GM19099 (cell line): ENCODE data around the gene WDR31.

Source experiments
- POLR2A ChIP-seq: IDR thresholded peaks from 3 replicates; pipeline ENCODE4 v1.6.1; 2011; ENCODE audit warnings: low read depth; ENCODE audit not compliant: insufficient read length; ENCODE audit errors: extremely low read depth

Gene WDR31

DNA sequence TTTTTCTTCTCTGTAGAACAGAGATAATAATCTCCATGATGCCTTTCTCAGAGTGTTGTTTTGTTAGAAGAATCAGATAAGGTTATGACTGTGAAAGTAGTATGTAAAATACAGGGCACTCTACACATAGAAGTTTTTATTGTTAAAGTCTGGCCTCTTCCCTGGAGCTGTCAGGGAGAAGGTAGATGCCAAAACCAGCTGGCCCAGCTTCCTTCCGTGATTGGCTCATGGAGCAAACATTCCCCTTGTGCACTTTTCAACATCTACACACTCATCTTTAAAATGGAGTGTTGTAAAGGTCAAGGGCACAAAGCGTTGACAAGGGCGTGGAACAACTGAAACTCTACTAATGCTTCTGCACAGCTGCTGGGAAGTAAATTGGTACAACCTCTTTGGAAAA lies 29.5 kb downstream of the WDR31 start:
- no peak for TF ChIP-seq POLR2A

DNA sequence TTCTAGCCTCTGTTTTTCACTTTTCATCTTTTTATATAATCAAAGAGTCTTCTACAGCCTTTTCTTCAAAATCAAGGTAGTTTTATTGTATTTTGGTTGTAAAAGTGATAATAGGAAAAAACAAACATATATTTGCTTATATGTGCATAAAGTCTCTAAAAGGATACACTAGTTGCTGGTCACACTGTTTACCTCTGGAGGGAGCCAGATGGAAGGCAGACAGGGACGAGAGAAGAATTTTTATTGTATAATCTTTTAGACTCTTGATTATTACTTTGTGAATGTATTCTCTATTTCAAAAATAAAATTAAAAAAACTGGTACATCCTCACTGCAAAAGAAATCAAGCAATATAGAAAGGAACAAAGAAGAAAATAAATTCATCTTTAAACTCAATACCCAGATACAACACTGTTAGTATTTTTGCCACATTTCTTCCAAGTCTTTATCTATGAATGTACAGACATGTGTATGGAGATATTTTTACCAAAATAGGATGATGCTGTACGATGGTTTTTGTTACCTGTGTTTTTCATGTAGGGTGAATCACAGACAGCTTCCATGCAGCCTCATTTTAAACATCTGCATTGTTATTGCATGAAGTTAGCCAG lies 30.8 kb downstream of the WDR31 start:
- TF ChIP-seq POLR2A: no peak

DNA sequence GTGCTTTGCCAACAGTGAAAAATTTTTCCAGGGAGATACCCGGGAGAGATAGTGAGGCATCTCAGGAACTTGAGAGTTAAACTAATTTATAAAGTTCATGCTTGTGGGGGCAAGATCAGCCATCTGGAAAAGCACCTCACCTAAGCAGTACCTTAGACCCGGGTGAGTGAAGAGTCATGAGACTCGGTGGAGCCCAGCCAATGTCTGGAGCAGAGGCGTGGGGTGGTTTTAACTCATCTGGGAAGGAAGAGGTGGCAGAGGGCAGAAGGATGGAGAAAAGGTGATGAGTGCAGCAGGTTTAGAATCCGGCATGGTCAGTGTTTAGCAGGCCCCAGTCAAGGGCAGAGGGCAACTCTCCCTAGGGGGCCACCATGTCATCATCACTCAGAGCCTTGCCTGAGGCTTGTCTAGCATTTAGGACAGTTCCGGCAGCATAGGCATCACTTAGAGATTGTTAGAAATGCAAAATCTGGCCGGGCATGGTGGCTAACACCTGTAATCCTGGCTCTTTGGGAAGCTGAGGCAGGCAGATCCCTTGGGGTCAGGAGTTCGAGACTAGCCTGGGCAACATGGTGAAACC lies 32.6 kb downstream of the WDR31 start:
- TF ChIP-seq POLR2A: no peak

DNA sequence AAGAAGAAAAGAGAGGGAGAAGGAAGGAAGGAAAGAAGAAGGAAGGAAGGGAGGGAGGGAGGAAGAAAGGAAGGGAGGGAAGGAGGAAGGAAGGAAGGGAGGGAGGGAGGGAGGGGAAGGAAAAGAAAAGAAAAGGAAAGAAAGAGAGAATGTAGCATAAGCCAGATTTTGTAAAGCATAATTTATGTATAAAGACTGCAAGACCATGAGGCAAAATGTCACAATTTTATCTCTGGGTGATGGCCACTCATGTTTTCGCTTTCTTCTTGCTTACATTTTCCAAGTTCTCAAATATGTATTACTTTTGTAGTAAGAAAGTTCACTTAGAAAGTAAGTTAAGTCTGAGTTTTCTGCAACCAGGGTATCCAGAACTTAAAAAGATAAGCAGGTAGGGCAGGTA lies 33.5 kb downstream of the WDR31 start:
- no peak for TF ChIP-seq POLR2A

DNA sequence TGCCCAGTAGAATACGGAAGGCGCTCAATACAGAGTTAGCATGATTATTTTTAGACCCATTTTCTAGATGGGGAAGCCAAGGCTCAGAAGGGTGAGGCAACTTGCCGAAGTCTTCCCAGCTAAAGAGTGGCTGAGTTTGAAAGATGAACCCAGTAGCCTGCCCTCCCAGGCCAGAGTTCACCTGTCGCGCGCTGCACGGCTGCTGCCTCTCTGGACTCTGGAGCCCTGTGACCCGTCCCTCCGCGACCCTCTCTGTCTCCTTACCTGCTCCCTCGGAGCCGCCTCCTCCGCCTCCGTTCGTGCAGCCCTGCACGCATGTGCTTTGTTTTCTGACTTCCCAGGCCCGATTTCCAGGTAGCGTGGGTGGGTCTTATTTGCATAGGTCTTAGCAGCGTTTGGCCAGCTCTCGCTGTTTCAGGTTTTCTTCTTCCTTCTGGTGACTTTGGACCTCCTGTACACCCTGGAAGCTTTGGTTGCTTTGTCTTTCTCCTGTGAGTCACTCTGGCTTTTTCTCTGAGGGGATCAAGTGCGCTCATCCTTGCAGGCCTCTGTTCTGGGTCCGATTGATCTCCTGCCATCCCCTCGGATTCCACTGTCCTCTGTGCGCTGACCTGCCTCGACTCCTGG lies 37.2 kb downstream of the WDR31 start, which contains the start of gene RNF183:
RNF183 (minus strand) TSS at position 585 of the 627 bp plus-strand sequence. CDS start 5,192 bp downstream, outside the sequence.
- TF ChIP-seq POLR2A: no peak

DNA sequence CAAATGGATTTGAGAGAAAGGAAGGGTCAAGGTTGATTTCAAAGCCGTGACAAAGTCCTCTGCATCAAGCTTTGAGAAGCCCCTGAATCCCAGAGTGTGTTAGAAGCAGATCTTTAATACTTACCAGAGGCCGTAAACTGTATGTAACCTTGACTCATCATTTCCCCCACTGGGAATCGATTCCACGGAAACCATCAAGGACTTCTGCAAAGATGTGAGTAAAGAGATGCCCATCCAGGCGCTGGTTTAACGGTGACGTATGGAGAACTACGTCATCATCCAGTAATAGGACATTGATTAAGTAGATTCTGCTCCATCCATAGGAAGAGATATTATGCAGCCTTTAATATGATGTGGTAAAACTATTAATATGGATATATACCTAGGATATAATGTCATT lies 38.5 kb downstream of the WDR31 start:
- no peak for TF ChIP-seq POLR2A

DNA sequence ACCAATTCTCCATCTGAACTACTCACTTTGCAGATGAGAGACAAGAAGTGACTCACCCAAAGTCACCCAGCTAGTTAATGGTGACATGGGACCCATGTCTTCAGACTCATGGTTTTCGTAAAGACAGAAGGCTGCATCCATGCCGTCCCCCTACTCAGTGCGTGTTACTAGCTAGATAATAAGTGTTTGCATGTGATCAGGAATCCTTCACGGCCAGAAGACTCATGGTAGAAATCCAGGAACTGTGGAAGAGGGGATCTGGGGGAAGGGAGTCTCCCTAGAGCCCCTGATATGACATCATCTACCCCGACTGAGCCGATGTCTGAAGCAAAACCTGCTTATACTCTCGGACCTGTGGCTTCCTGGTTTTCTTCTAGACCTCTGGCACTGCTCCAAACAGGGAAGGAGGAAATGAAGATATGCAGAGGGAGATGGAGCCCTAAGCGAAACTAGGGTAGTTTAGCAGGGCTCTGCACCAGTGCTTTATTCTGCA lies 40.2 kb downstream of the WDR31 start:
- no peak for TF ChIP-seq POLR2A

DNA sequence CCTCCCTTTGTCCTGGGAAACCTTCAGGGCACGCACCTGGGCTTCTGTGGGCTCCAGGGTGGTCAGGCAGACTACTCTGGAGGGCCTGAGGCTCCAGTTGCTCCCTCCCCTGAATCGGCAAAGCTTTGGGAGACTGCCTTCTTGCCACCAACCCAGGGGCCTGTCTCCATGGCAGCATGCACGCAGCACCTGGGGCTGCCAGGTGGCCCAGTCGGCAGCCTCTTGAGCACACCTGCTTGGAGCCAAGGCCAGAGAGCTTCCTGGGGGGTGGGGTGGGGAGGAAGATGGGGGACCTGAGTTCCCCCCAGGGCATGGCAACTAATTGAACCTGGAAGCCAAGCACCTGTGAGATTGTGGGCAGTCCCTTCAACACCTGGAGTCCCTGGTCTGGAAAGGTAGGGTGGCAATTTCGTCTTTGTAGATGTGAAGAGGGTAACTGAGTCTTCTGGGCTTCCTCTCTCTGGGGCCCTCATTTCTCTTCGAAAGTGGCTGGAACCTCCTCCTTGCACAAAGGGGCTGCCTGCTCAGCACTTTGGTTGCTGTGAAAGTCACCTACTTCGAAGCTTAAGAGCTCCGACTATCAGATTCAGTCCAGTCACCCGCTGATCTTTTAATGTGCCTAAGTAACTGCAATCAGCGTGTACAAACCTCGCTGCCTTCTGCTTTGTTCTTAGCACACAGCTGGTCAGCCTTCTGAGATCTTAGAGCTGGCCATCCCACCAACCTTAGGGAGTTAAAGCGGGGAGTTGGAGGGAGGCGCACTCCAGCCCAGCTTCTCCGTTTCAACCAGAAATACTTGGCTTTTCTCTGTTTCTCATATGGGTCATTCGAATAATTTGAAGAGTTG lies 40.9 kb downstream of the WDR31 start:
- TF ChIP-seq POLR2A: no peak

DNA sequence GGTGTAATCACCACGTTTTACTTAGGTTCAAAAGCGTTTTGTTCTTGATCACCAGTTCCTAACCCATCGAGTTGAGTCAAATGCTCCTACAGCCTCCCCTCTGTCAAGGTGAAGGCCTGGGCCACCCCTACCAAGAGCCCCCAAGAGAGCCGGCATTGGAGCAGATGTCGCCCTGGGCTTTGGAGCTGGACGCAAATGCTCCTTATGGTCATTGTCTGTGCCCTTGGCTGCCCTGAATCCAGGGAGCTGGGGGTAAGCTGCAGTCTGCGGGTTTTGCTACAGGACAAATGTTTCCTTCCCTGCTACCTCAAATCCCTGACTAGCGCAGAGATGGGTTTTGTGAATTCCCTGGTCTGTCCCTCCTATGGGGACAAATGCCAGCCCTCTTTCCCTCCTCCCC lies 41.8 kb downstream of the WDR31 start:
- no peak for TF ChIP-seq POLR2A

DNA sequence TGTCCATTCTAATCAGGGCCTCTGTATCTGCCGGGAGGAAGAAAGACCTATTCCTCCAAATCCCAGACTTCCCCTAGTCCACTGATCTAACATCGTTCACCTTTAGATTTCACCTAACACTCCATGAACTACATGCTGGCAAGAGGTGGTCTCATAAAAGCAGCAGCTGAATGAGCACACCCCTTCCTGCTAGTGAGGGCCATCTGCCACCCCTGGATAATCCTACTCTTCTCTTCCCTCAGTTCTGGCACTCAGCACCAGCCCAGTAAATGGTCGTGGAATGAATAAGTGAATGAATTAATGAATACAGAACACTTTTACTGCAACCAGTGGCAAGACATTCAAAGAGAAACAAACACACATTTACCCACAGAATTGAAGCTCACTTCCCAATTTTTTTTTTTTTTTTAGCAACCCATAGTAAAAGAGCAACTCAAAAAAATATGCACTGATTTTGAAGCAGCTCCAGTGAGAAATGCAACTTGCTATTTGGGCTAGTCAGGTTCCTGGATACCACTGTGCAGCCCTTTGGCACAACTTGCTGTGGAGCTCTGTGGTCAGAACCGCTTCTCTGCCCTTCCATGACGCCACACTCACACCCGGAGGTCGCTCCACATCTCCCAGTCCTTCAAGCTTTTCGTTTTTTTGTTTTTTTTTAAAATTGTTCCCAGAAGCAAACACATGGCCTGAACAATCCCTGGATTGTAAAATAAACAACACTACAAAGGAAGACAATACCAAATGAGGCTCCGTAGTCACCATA lies 43.1 kb downstream of the WDR31 start:
- TF ChIP-seq POLR2A: no peak

DNA sequence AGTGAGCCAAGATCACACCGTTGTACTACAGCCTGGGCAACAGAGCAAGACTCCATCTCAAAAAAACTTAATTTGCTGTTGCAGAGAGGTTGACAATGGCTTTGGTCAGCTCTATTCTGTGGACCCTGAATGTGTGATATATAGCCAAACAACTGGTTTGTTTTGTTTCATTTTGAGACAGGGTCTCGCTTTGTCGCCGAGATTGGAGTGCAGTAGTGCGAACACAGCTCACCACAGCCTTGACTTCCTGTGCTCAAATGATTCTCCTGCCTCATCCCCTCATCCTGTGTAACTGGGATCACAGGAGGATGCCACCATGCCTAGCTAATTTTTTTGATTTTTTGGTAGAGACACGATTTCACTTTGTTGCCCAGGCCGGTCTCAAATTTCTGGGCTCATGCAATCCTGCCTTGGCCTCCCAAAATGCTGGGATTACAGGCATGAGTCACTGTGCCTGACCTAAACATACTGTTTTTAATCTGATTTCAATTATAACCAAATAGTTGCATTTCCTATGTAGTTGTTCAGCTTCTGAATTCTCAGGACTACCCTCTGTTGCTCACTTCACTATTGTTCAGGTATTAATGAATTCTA lies 46.7 kb downstream of the WDR31 start:
- TF ChIP-seq POLR2A: no peak

DNA sequence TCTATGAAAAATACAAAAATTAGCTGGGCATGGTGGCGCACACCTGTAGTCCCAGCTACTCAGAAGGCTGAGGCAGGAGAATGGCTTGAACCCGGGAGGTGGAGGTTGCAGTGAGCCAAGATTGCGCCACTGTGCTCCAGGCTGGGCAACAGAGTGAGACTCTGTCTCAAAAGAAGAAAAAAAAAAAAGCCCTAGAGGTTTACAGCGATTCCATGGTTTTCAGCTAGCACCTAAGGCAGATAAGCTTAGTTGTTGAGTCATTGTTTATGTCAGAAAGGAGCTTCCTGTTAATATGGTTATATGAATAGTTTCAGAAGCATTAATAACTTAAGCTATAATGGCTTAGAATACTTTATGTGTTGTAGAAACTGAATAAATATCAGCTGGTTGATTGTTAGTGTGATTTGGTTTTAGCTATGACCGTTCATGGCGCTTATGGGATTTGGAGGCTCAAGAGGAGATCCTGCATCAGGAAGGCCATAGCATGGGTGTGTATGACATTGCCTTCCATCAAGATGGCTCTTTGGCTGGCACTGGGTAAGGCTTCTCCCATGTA lies 49.9 kb downstream of the WDR31 start:
- TF ChIP-seq POLR2A: no peak

DNA sequence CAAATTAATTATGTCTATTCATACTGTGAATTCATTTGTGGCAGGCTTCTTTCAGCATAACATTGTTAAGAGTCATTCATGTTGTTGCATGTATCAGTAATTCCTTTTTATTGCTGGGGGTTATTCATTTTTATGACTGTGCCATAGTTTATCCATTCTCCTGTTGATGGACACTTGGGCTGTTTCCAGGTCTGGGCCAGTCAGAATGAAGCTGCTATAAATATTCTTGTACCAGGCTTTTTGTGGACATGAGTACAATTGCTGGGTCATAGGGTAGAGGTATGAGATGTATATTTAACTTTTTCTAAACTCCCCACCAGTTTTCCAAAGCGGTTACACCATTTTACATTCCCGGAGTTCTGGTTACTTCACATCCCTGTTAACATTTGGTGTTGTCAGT lies 51.0 kb downstream of the WDR31 start:
- TF ChIP-seq POLR2A: no peak

DNA sequence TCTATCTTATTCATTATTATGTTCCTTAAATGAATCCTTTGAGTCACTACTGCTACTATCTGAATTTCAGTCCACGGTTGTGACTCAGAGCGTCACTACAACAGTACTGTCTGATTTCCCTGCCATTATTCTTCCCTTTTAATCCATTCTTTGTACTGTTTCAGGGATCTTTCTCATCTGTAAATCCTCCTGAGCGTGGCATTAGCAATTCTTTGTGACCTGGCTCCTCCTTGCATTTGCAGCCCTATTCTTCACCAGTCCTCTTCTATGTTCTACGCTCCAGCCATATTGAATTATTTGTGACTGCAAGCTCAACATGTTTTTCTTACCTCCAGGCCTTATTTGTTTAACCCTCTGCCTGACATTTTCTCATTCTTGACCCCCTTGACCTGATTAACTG lies 58.7 kb downstream of the WDR31 start:
- TF ChIP-seq POLR2A: no peak

DNA sequence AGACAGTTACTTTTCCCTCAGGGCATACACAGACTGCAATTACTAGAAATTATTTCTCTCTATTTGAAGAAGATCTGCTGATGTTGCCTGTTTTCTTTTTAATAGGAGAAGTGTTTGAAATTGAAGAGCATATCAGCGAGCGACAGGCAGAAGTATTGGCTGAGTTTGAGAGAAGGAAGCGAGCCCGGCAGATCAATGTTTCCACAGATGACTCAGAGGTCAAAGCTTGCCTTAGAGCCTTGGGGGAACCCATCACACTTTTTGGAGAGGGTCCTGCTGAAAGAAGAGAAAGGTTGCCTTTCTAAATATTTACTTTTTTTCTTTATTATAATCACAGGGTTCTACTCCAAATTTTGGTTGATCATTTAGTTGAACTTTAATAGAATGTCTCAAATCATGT lies 61.2 kb downstream of the WDR31 start:
- TF ChIP-seq POLR2A: no peak
